ENCODE results near the gene MRPL28.

DNA sequence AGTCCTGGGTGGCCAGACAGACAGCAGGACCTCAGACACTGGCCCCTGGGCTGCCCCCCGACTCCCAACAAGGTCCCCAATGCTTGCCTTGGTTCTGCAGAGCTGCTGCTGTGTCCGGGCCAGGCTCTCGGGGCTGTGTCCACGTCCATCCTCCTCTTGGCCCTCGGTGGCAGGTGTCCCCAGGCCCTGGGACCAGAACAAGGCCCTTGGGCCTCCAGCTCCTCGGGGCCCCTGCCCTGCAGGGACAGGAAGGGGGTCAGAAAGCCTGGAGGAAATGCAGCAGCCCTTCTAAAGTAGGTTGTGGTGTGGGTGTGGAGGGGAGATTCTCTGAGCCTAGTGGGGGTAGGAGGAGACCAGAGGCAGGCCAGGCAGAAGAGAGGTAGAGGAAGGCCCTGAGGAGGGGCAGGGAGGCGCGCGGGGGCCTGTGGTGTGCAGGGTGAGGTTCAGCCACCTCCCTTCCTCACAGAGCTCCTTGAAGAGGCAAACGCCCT lies 15.3 kb downstream of the MRPL28 start:
- TF ChIP-seq, protein P1, sequence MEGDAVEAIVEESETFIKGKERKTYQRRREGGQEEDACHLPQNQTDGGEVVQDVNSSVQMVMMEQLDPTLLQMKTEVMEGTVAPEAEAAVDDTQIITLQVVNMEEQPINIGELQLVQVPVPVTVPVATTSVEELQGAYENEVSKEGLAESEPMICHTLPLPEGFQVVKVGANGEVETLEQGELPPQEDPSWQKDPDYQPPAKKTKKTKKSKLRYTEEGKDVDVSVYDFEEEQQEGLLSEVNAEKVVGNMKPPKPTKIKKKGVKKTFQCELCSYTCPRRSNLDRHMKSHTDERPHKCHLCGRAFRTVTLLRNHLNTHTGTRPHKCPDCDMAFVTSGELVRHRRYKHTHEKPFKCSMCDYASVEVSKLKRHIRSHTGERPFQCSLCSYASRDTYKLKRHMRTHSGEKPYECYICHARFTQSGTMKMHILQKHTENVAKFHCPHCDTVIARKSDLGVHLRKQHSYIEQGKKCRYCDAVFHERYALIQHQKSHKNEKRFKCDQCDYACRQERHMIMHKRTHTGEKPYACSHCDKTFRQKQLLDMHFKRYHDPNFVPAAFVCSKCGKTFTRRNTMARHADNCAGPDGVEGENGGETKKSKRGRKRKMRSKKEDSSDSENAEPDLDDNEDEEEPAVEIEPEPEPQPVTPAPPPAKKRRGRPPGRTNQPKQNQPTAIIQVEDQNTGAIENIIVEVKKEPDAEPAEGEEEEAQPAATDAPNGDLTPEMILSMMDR (IDR thresholded peaks at IDR 0.05; ENCODE audit: borderline replicate concordance, extremely low read depth, low read length, poor library complexity, severe bottlenecking): no peak
- no peak for TF ChIP-seq EZH2 (IDR thresholded peaks at IDR 0.05; ENCODE audit: borderline replicate concordance, low read depth, low read length, severe bottlenecking)

Measured in DND-41 (cell line).